Upper lobe of left lung (tissue), 4 donors: ENCODE data around the gene HSP90AA1.

Experiments used
- CTCF ChIP-seq, 6 experiments: fragments of 450-650 bp in 4 of 6; fragments of 200-600 bp in 2 of 6; sonication (generic) in 2 of 6; IDR thresholded peaks; one replicate each; pipeline ENCODE4 v1.5.1; 2016 to 2019; ENCODE audit warnings: antibody characterized with exemption in 6 of 6
- EP300 ChIP-seq, 4 donors: sonication (generic); formaldehyde crosslinking; IDR thresholded peaks; one replicate each; pipeline ENCODE4 v1.5.1; 2017; ENCODE audit warnings: antibody characterized with exemption in 4 of 4, control low read depth in 2 of 4
- POLR2AphosphoS5 ChIP-seq, 2 donors: sonication (generic); formaldehyde crosslinking; IDR thresholded peaks; one replicate each; pipeline ENCODE4 v1.5.1; 2017; ENCODE audit warnings: antibody characterized with exemption in 2 of 2

DNA sequence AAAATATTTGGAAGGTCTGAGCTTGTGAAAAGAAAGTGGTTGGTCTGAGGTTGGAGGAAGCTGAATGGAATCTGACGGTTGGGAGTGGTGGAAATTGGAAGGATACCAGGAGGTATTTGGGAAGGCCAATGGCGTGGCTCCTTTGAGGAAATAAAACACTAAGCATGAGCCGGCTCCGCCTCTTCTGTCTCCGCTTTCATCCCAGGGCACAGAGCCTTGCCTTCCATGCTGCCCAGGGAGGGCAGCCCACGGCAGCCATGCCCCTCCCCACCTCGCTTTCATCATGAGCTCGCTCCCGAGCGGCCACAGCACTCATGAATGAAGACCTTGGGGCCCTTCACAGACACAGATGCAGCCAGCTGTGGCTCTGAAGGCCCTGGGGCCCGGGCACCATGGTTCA is 36.2 kb downstream of the HSP90AA1 start:
- TF ChIP-seq CTCF (IDR thresholded peaks at IDR 0.05) (no peak), EP300 (IDR thresholded peaks at IDR 0.05) (no peak), POLR2AphosphoS5 (IDR thresholded peaks at IDR 0.05) (no peak)
